Natural killer cell (primary cell): Measurements from ENCODE around the gene GADD45A. TPM values are rescaled to one million over a fixed set of nuclear protein-coding genes. Genes with fewer than 3 reads are reported as not detected.

Experiments used
- ATAC-seq, 3 donors: fragments of 150-1000 bp in 2 of 3; fragments of 200-7000 bp in 1 of 3; cut with Tn5 transposase; 1 replicate in 1 of 3; 2 replicates in 2 of 3; pipeline ENCODE4 v1.10.0; 2021; ENCODE audit warnings: mild to moderate bottlenecking in 2 of 3, moderate library complexity in 2 of 3
- DNase-seq, 2 donors: peaks; one replicate each; pipeline versions ENCODE4 v3.0.0 to v3.0.0-alpha.2; 2013 to 2021; ENCODE audit warnings: mixed read lengths in 1 of 2
- H3K27ac ChIP-seq: one replicate; pipeline ENCODE4 v1.5.1; 2013; ENCODE audit warnings: mild to moderate bottlenecking, low read length
- H3K27me3 ChIP-seq: one replicate; pipeline ENCODE4 v1.6.1; 2013; ENCODE audit warnings: low read length; ENCODE audit not compliant: control insufficient read depth, insufficient read depth
- H3K36me3 ChIP-seq: one replicate; pipeline ENCODE4 v1.6.1; 2013; ENCODE audit warnings: low read length; ENCODE audit not compliant: control insufficient read depth, insufficient read depth
- H3K4me1 ChIP-seq: one replicate; pipeline ENCODE4 v1.6.1; 2013; ENCODE audit warnings: low read length; ENCODE audit not compliant: control insufficient read depth, insufficient read depth
- H3K4me3 ChIP-seq: one replicate; pipeline ENCODE4 v1.5.1; 2013; ENCODE audit warnings: low read length
- H3K9me3 ChIP-seq: one replicate; pipeline ENCODE4 v1.6.1; 2013; ENCODE audit warnings: low read length; ENCODE audit not compliant: control insufficient read depth, insufficient read depth
- H3K27ac Mint-ChIP-seq, 2 donors: one replicate each; pipeline ENCODE4 v1.8.0; 2022; ENCODE audit warnings: mild to moderate bottlenecking in 2 of 2, mixed read lengths in 2 of 2, moderate library complexity in 1 of 2
- H3K27me3 Mint-ChIP-seq, 2 donors: one replicate each; pipeline ENCODE4 v1.8.0; 2022; ENCODE audit warnings: low read depth in 2 of 2, mixed read lengths in 2 of 2
- H3K36me3 Mint-ChIP-seq: one replicate; pipeline ENCODE4 v1.8.0; 2022; ENCODE audit warnings: mixed read lengths
- H3K4me1 Mint-ChIP-seq, 2 donors: one replicate each; pipeline ENCODE4 v1.8.0; 2022; ENCODE audit warnings: mixed read lengths in 2 of 2
- H3K4me3 Mint-ChIP-seq: one replicate; pipeline ENCODE4 v1.8.0; 2022; ENCODE audit warnings: mild to moderate bottlenecking, moderate library complexity, mixed read lengths
- H3K9me3 Mint-ChIP-seq, 2 donors: one replicate each; pipeline ENCODE4 v1.8.0; 2022; ENCODE audit warnings: mixed read lengths in 2 of 2
- CTCF ChIP-seq: fragments of 200-600 bp; IDR thresholded peaks from one replicate; pipeline ENCODE4 v1.8.0; 2022; ENCODE audit warnings: antibody characterized with exemption
- WGBS: methylation state at CpG from one replicate; pipeline ENCODE4 v1.1.7; 2013; ENCODE audit warnings: missing lambda C conversion rate; ENCODE audit not compliant: insufficient coverage; 5-methylcytosine and 5-hydroxymethylcytosine counted together
- intact Hi-C: fragments of 100-400 bp; cut with micrococcal nuclease; formaldehyde crosslinking; loops from one replicate; pipeline ENCODE4 v1.14.2; 2022
- total RNA-seq, 4 donors: library from RNA; stranded (reverse); fragments of 120-200 nt in 1 of 4; gene quantifications; one replicate each; pipeline versions ENCODE4 v1.2.3 to v1.2.4, GENCODE V29; 2013 to 2022

The GADD45A gene
- total RNA-seq, 3 donors from 2014 or later (not counting 1 experiment from before 2014, with no cell fraction given), result 21.8 to 30.3 (median 26.6) TPM

GRCh38 chr1:67674260-67675011 is 10.6 kb upstream of the GADD45A start:
- H3K4me3 ChIP-seq, result no peak overlapping the region
- Mint-ChIP-seq H3K27ac (no peak overlapping the region), H3K9me3 (no peaks in the 10 kb centered on the region), H3K36me3 (no peaks in the 10 kb centered on the region), H3K27me3 (peaks cover 13 to 14% of the 10 kb centered on the region in 2 donors), H3K4me3 (no peak overlapping the region), H3K4me1 (no peaks in the 10 kb centered on the region)
- no peaks in the 10 kb centered on the region for H3K9me3 ChIP-seq
- intact Hi-C loops, result no loop called here
- no peaks in the 10 kb centered on the region for H3K36me3 ChIP-seq
- H3K27me3 ChIP-seq, result no peaks in the 10 kb centered on the region
- WGBS, result 8% methylated on average over 4 of the region's 4 CpGs
- peak in 2 of 3 donors; percentile 48 to 56 for ATAC-seq
- DNase-seq, result peak in 1 of 2 donors; percentile 80
- H3K4me1 ChIP-seq, result no peaks in the 10 kb centered on the region
- H3K27ac ChIP-seq, result no peak overlapping the region
- no peak for TF ChIP-seq CTCF

- no peaks in the 10 kb centered on the region for H3K4me1 Mint-ChIP-seq
- no peak overlapping the region for H3K27ac Mint-ChIP-seq
- Histone ChIP-seq H3K9me3 (no peaks in the 10 kb centered on the region), H3K36me3 (no peaks in the 10 kb centered on the region), H3K27me3 (no peaks in the 10 kb centered on the region), H3K27ac (no peak overlapping the region), H3K4me3 (no peak overlapping the region), H3K4me1 (no peaks in the 10 kb centered on the region)
- WGBS, result 55% methylated on average over 2 of the region's 2 CpGs
- H3K27me3 Mint-ChIP-seq, result peaks cover 9 to 10% of the 10 kb centered on the region in 2 donors
- no peak overlapping the region for H3K4me3 Mint-ChIP-seq
- H3K9me3 Mint-ChIP-seq, result no peaks in the 10 kb centered on the region
- DNase-seq (no peak), ATAC-seq (no peak)
- no peak for TF ChIP-seq CTCF
- intact Hi-C loops, result no loop called here
- H3K36me3 Mint-ChIP-seq, result no peaks in the 10 kb centered on the region
These were observed 9.2 kb upstream of the GADD45A start for GRCh38 chr1:67675800-67676199.

GRCh38 chr1:67676287-67676686 is 8.7 kb upstream of the GADD45A start:
- peaks cover 4 to 7% of the 10 kb centered on the region in 2 donors for H3K27me3 Mint-ChIP-seq
- WGBS, result no CpG with 5 or more reads among the region's 2 CpGs
- H3K9me3 Mint-ChIP-seq, result no peaks in the 10 kb centered on the region
- no peaks in the 10 kb centered on the region for H3K4me1 Mint-ChIP-seq
- no peaks in the 10 kb centered on the region for H3K9me3 ChIP-seq
- no peak overlapping the region for H3K27ac ChIP-seq
- H3K36me3 ChIP-seq, result no peaks in the 10 kb centered on the region
- no peak for ATAC-seq
- no peaks in the 10 kb centered on the region for H3K4me1 ChIP-seq
- H3K4me3 Mint-ChIP-seq, result no peak overlapping the region
- no peak for TF ChIP-seq CTCF
- no peaks in the 10 kb centered on the region for H3K27me3 ChIP-seq
- no peak for DNase-seq
- H3K36me3 Mint-ChIP-seq, result no peaks in the 10 kb centered on the region
- H3K27ac Mint-ChIP-seq, result no peak overlapping the region
- intact Hi-C loops, result no loop called here
- no peak overlapping the region for H3K4me3 ChIP-seq

- no peak overlapping the region for H3K27ac Mint-ChIP-seq
- intact Hi-C loops, result no loop called here
- DNase-seq (no peak), ATAC-seq (no peak)
- TF ChIP-seq CTCF, result no peak
- peaks cover 0 to 3% of the 10 kb centered on the region in 2 donors for H3K27me3 Mint-ChIP-seq
- Histone ChIP-seq H3K4me1 (no peaks in the 10 kb centered on the region), H3K9me3 (no peaks in the 10 kb centered on the region), H3K27me3 (no peaks in the 10 kb centered on the region), H3K4me3 (no peak overlapping the region), H3K27ac (no peak overlapping the region), H3K36me3 (no peaks in the 10 kb centered on the region)
- WGBS, result 88% methylated on average over 2 of the region's 2 CpGs
- no peaks in the 10 kb centered on the region for H3K4me1 Mint-ChIP-seq
- no peak overlapping the region for H3K4me3 Mint-ChIP-seq
- H3K9me3 Mint-ChIP-seq, result no peaks in the 10 kb centered on the region
- H3K36me3 Mint-ChIP-seq, result no peaks in the 10 kb centered on the region
These were observed 8.1 kb upstream of the GADD45A start for GRCh38 chr1:67676946-67677345.
